Parietal lobe (tissue), 1 donor: ENCODE measurements around the gene FUT7. TPM values are rescaled to one million over a fixed set of nuclear protein-coding genes. Genes with fewer than 3 reads are reported as not detected.

Source experiments
- total RNA-seq: library from RNA; depleted of rRNA; stranded (reverse); fragments of >200 nt; gene quantifications from one replicate; pipeline ENCODE4 v1.2.3, GENCODE V29; 2014

The FUT7 gene
- not detected for total RNA-seq

GRCh38 chr9:137031904-137032640, at the start of gene FUT7:
TSS of gene FUT7 (minus strand) at chr9:137032088. CDS start at chr9:137031991, 97 bp downstream.

GRCh38 chr9:137077010-137077747, 45.3 kb upstream of the FUT7 start, which contains the start of gene UAP1L1:
TSS of gene UAP1L1 (plus strand) at chr9:137077517. CDS start at chr9:137077533, 16 bp downstream.

GRCh38 chr9:137070201-137070905, 38.5 kb upstream of the FUT7 start, which contains the start of gene SAPCD2:
TSS of gene SAPCD2 (minus strand) at chr9:137070557. CDS start at chr9:137070460, 97 bp downstream.

GRCh38 chr9:137053944-137054931, 22.4 kb upstream of the FUT7 start, which contains the start of gene ENTPD2:
TSS of gene ENTPD2 (minus strand) at chr9:137054061. CDS start at chr9:137053997, 64 bp downstream.

GRCh38 chr9:137046088-137046787, 14.3 kb upstream of the FUT7 start, which contains the start of gene NPDC1:
TSS of gene NPDC1 (minus strand) at chr9:137046177. CDS start at chr9:137045989, 188 bp downstream.

GRCh38 chr9:137027369-137028262, 4.3 kb downstream of the FUT7 start, which contains the start of gene ABCA2:
TSS of gene ABCA2 (minus strand) at chr9:137028237. CDS start at chr9:137028140, 97 bp downstream.

GRCh38 chr9:136996361-136997292, 35.3 kb downstream of the FUT7 start, which contains the start of gene CLIC3:
TSS of gene CLIC3 (minus strand) at chr9:136996568. CDS start at chr9:136996543, 25 bp downstream.

GRCh38 chr9:136991993-136992818, 39.7 kb downstream of the FUT7 start, which contains the start of gene PAXX:
TSS of gene PAXX (plus strand) at chr9:136992422. CDS start at chr9:136992444, 22 bp downstream.

GRCh38 chr9:136982232-136983051, 49.4 kb downstream of the FUT7 start, which contains the start of gene LCNL1:
TSS of gene LCNL1 (plus strand) at chr9:136982993. CDS start at chr9:136983587, 594 bp downstream.

Other genes starting within 250 kb of the FUT7 start
- 15.7 TPM for gene TMEM141, start 240.7 kb downstream of the FUT7 start, total RNA-seq
- 6.3 TPM for gene CCDC183, start 235.8 kb downstream of the FUT7 start, total RNA-seq
- gene RABL6, start 224.1 kb downstream of the FUT7 start, total RNA-seq: 54.5 TPM
- gene AJM1, start 189.6 kb downstream of the FUT7 start, total RNA-seq: 1.9 TPM
- 77.6 TPM for gene PHPT1, start 182.7 kb downstream of the FUT7 start, total RNA-seq
- 11.3 TPM for gene MAMDC4, start 179.7 kb downstream of the FUT7 start, total RNA-seq
- gene EDF1, start 165.8 kb downstream of the FUT7 start, total RNA-seq: 135 TPM
- gene TRAF2, start 145.6 kb downstream of the FUT7 start, total RNA-seq: 11.6 TPM
- gene FBXW5, start 87.3 kb downstream of the FUT7 start, total RNA-seq: 64.5 TPM
- not detected for gene C8G, start 86.8 kb downstream of the FUT7 start, total RNA-seq
- 0.94 TPM for gene LCN12, start 79.8 kb downstream of the FUT7 start, total RNA-seq
- 11.9 TPM for gene PTGDS, start 54.6 kb downstream of the FUT7 start, total RNA-seq
- 0.94 TPM for gene LCNL1, start 49.1 kb downstream of the FUT7 start, total RNA-seq
- gene PAXX, start 39.7 kb downstream of the FUT7 start, total RNA-seq: 14.7 TPM
- gene CLIC3, start 35.5 kb downstream of the FUT7 start, total RNA-seq: not detected
- 45.4 TPM for gene ABCA2, start 3.9 kb downstream of the FUT7 start, total RNA-seq
- 34.4 TPM for gene NPDC1, start 14.1 kb upstream of the FUT7 start, total RNA-seq
- gene ENTPD2, start 22.0 kb upstream of the FUT7 start, total RNA-seq: 0.63 TPM
- gene SAPCD2, start 38.5 kb upstream of the FUT7 start, total RNA-seq: 2.5 TPM
- gene UAP1L1, start 45.4 kb upstream of the FUT7 start, total RNA-seq: 0.63 TPM
- gene MAN1B1, start 54.9 kb upstream of the FUT7 start, total RNA-seq: 72.6 TPM
- 36.6 TPM for gene DPP7, start 82.6 kb upstream of the FUT7 start, total RNA-seq
- gene GRIN1, start 107.1 kb upstream of the FUT7 start, total RNA-seq: 63.5 TPM
- 0.31 TPM for gene LRRC26, start 138.0 kb upstream of the FUT7 start, total RNA-seq
- not detected for gene TMEM210, start 140.0 kb upstream of the FUT7 start, total RNA-seq
- 39.1 TPM for gene ANAPC2, start 156.5 kb upstream of the FUT7 start, total RNA-seq
- 21.3 TPM for gene SSNA1, start 156.6 kb upstream of the FUT7 start, total RNA-seq
- gene TPRN, start 168.7 kb upstream of the FUT7 start, total RNA-seq: 7.5 TPM
- 31.6 TPM for gene TMEM203, start 173.6 kb upstream of the FUT7 start, total RNA-seq
- gene NDOR1, start 173.6 kb upstream of the FUT7 start, total RNA-seq: 6.9 TPM
- gene RNF208, start 190.2 kb upstream of the FUT7 start, total RNA-seq: 1.9 TPM
- gene CYSRT1, start 193.1 kb upstream of the FUT7 start, total RNA-seq: not detected
- not detected for gene RNF224, start 195.4 kb upstream of the FUT7 start, total RNA-seq
- gene SLC34A3, start 198.8 kb upstream of the FUT7 start, total RNA-seq: not detected
- gene TUBB4B, start 209.2 kb upstream of the FUT7 start, total RNA-seq: 88.9 TPM
- gene STPG3, start 219.2 kb upstream of the FUT7 start, total RNA-seq: not detected
- gene NELFB, start 223.2 kb upstream of the FUT7 start, total RNA-seq: 34.4 TPM
- gene TOR4A, start 245.6 kb upstream of the FUT7 start, total RNA-seq: 0.31 TPM